Muscle layer of colon (tissue), 2 donors: ENCODE results near the gene DVL2.

Experiments used
- H3K27ac ChIP-seq: one replicate; pipeline ENCODE4 v1.7.0; 2013; ENCODE audit warnings: low read depth, mild to moderate bottlenecking, low read length, moderate library complexity
- H3K27me3 ChIP-seq, 2 donors: one replicate each; pipeline ENCODE4 v1.7.0; 2013; ENCODE audit warnings: low read length in 2 of 2, mild to moderate bottlenecking in 2 of 2; ENCODE audit not compliant: insufficient read depth in 2 of 2, control insufficient read depth in 1 of 2
- H3K36me3 ChIP-seq: one replicate; pipeline ENCODE4 v1.7.0; 2013; ENCODE audit warnings: mild to moderate bottlenecking, low read length; ENCODE audit not compliant: insufficient read depth
- H3K4me1 ChIP-seq: one replicate; pipeline ENCODE4 v1.7.0; 2013; ENCODE audit warnings: mild to moderate bottlenecking, low read length; ENCODE audit not compliant: insufficient read depth
- H3K4me3 ChIP-seq, 2 donors: one replicate each; pipeline ENCODE4 v1.7.0; 2013; ENCODE audit warnings: low read length in 2 of 2, low read depth in 1 of 2, mild to moderate bottlenecking in 1 of 2, moderate library complexity in 1 of 2
- H3K9ac ChIP-seq: one replicate; pipeline ENCODE4 v1.7.0; 2013; ENCODE audit warnings: low read length
- H3K9me3 ChIP-seq: one replicate; pipeline ENCODE4 v1.7.0; 2013; ENCODE audit warnings: mild to moderate bottlenecking, low read length
- donor health status: abdominal sarcoma.
- donor health status: Adenocarcinoma of cecum.

Gene DVL2

DNA sequence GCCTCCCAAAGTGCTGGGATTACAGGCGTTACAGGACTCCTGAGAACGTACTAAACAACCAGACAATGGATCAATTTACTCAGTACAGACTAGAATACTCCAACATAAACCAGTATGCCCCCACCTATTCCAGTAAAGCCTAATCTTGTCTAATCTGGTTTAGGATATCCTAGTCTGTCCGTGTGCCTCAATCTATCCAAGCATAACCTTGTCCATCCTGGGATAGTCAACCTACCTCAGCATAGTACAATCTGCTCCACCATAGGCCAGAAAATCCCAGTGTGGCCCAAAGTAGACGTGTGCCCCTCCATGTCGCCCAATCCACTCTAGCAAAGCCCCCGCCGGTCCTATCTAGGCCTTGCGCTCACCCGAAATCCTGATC is 625 bp downstream of the DVL2 start:
- Histone ChIP-seq H3K27ac (peak overlapping the region; percentile 87), H3K4me3 (peak overlapping the region; percentile 51 to 75), H3K27me3 (no peaks in the 10 kb centered on the region), H3K9ac (peak overlapping the region; percentile 23), H3K4me1 (peaks cover 37% of the 10 kb centered on the region), H3K9me3 (no peaks in the 10 kb centered on the region), H3K36me3 (peaks cover 41% of the 10 kb centered on the region)

DNA sequence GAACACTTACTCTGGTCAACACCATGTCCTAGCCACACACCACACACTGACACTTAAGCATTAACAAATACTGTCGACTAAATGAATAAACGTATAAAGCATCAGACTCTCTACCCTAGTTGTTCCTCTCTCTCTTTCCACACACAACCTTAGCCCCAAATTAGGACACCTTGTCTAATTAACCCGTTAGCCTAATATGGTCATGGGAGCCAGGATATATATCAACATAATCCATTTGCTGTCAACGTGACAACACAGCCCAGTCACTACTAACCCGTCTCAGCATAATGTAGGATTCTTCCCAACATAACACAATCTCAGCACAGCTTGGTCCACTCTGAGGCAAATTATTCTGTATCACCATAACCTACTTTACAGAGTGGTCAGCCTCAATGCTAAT is 2.2 kb downstream of the DVL2 start:
- H3K27ac ChIP-seq, result no peak overlapping the region
- H3K27me3 ChIP-seq, result no peaks in the 10 kb centered on the region
- H3K9me3 ChIP-seq, result no peaks in the 10 kb centered on the region
- no peak overlapping the region for H3K4me3 ChIP-seq
- peaks cover 33% of the 10 kb centered on the region for H3K4me1 ChIP-seq
- peaks cover 57% of the 10 kb centered on the region for H3K36me3 ChIP-seq
- H3K9ac ChIP-seq, result no peak overlapping the region

DNA sequence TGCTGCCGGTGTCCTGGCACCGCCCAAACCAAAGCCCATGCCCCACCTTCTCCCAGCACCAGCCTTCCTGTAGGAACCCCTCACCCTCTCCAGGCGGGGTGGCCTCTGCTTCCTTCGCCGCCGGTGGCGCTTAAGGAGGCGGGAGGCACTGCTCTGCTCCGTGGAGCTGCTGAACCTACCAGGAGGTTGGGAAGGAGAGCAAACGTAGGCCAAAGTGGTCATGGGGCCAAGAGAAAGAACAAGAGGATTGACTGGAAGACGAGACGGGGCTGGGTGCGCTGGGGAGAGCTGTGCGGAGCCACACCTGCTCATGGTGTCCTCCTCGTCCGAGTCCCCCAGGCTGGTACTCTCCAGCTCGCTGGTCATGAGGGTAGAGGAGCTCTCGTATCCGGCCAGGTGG is 4.8 kb downstream of the DVL2 start:
- peaks cover 19% of the 10 kb centered on the region for H3K4me1 ChIP-seq
- H3K9me3 ChIP-seq, result no peaks in the 10 kb centered on the region
- H3K36me3 ChIP-seq, result peaks cover 57% of the 10 kb centered on the region
- H3K27me3 ChIP-seq, result no peaks in the 10 kb centered on the region
- H3K27ac ChIP-seq, result no peak overlapping the region
- no peak overlapping the region for H3K4me3 ChIP-seq
- no peak overlapping the region for H3K9ac ChIP-seq

- H3K9me3 ChIP-seq, result no peaks in the 10 kb centered on the region
- no peak overlapping the region for H3K27ac ChIP-seq
- H3K4me1 ChIP-seq, result peaks cover 19% of the 10 kb centered on the region
- no peak overlapping the region for H3K4me3 ChIP-seq
- H3K36me3 ChIP-seq, result peaks cover 60% of the 10 kb centered on the region
- H3K9ac ChIP-seq, result no peak overlapping the region
- no peaks in the 10 kb centered on the region for H3K27me3 ChIP-seq
Measured at GRCh38 chr17:7228920-7229319, 5.4 kb downstream of the DVL2 start.

DNA sequence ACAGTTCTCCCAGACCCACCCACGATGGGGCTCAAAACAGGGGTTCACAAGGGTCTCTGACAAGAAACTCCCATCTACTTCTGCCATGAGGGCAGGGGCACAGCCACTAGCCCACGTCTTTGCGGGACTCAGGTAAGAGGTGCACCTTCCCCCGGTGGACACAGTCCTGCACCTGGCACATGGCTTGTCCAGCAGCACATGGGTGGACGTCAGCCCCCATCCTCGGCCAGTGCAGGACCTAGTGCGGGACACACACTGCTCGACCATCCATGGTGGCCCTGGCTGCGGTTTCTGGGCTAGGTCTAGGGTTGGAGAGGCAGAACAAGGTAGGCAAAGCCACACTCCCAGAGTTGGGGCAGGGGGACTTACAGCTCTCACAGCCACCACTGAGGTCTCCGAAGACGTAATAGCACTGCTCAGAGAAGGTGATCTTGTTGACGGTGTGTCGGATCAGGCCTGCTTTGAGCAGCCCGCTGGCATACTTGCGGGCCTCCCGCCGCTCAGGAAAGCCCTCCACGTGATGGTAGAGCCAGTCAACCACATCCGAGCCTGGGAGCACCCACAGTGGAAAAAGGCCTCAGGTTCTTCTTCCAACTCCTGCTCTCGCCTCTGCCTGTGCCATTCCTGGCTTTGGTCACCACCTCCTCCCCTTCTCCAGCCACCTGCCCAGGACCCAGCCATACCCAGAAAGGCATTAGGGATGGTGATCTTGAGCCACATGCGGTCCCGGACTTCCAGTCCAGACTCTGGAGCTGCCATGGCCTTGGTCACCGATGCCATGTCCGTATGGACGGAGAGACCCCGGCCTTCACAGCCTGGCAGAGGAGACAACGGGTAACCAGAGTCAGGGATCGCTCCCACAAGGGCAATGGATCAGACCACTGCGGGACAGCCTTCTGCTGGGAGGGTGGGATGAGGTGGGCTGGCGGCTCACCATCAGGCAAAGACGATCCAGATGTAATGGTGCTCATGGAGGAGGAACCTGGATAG is 7.3 kb downstream of the DVL2 start:
- H3K27ac ChIP-seq, result no peak overlapping the region
- no peak overlapping the region for H3K9ac ChIP-seq
- peaks cover 5% of the 10 kb centered on the region for H3K4me1 ChIP-seq
- H3K4me3 ChIP-seq, result no peak overlapping the region
- peaks cover 77% of the 10 kb centered on the region for H3K36me3 ChIP-seq
- H3K9me3 ChIP-seq, result no peaks in the 10 kb centered on the region
- no peaks in the 10 kb centered on the region for H3K27me3 ChIP-seq

DNA sequence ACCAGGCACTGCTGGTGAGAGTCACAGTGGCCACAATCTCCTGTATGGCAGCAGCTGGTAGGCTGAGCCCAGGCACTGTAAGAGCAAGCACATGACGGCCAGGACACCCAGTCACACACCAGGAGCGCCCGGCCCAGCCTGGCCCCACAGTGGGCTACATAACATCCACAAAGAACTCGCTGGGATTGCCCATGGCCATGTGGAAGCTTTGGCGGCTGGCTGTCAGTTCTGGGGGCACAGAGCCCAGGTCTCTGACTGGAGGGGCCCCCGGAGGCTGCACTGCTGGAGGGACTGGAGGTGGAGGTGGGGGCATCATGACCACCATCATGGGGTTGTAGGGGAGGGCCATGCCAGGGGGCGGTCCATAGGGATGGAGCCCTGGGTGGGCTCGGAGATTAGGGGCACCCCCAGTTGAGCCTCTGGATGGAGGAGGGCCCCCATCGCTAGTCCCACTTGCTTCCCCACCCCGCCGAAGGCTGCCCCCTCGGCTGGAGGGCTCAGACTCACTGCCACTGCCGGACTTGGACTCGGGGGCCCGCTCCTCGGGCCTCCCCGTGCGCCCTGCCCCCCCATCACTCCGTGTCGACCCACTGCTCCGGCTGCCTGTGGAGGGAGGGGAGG is 8.5 kb downstream of the DVL2 start:
- Histone ChIP-seq H3K4me1 (peaks cover 8% of the 10 kb centered on the region), H3K36me3 (peaks cover 86% of the 10 kb centered on the region), H3K9me3 (no peaks in the 10 kb centered on the region), H3K27ac (no peak overlapping the region), H3K9ac (no peak overlapping the region), H3K27me3 (no peaks in the 10 kb centered on the region), H3K4me3 (no peak overlapping the region)

GRCh38 chr17:7224661-7225111 is 9.6 kb downstream of the DVL2 start:
- peaks cover 75% of the 10 kb centered on the region for H3K36me3 ChIP-seq
- H3K4me3 ChIP-seq, result no peak overlapping the region
- no peaks in the 10 kb centered on the region for H3K27me3 ChIP-seq
- H3K4me1 ChIP-seq, result peaks cover 14% of the 10 kb centered on the region
- no peak overlapping the region for H3K9ac ChIP-seq
- H3K27ac ChIP-seq, result no peak overlapping the region
- H3K9me3 ChIP-seq, result no peaks in the 10 kb centered on the region

DNA sequence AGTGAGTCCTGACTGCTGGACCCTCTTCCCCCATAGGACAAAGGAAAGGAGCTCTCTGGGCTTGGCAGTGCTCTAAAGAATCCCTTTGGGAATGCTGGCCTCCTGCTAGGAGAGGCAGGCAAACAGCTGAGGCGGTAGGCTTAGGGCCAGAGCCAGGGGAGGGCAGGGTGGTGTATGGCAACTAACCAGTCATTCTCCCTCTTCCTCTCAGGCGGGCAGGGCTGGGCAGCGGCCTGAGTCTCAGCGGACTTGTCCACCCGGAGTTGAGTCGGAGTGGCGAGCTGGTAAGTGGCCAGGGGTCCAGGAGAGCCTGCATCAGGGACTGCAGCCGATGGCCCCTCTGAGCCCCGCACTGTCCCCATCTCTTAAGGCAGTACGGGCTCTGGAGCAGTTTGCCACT is 10.2 kb downstream of the DVL2 start:
- H3K27ac ChIP-seq, result no peak overlapping the region
- H3K4me1 ChIP-seq, result peaks cover 19% of the 10 kb centered on the region
- H3K9me3 ChIP-seq, result no peaks in the 10 kb centered on the region
- no peaks in the 10 kb centered on the region for H3K27me3 ChIP-seq
- H3K36me3 ChIP-seq, result peaks cover 69% of the 10 kb centered on the region
- no peak overlapping the region for H3K9ac ChIP-seq
- no peak overlapping the region for H3K4me3 ChIP-seq

GRCh38 chr17:7223375-7223774 is 10.9 kb downstream of the DVL2 start:
- Histone ChIP-seq H3K27me3 (no peaks in the 10 kb centered on the region), H3K9me3 (no peaks in the 10 kb centered on the region), H3K9ac (no peak overlapping the region), H3K4me1 (peaks cover 24% of the 10 kb centered on the region), H3K27ac (no peak overlapping the region), H3K36me3 (peaks cover 62% of the 10 kb centered on the region), H3K4me3 (no peak overlapping the region)

DNA sequence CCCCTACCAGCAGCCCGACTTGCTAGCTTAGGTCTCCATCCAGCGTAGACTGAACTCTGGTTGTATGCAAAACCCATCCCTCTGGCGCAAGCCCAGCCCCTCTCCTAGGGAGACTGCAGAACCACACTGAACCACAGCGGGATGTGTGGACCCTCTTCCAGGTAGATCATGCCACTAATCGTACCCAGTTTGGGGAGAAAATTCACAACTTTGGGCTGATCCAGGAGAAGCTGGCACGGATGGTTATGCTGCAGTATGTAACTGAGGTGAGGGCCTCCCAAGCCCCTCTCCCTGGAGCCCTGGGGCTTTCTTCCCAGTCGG is 11.4 kb downstream of the DVL2 start:
- peaks cover 29% of the 10 kb centered on the region for H3K4me1 ChIP-seq
- H3K9ac ChIP-seq, result no peak overlapping the region
- H3K4me3 ChIP-seq, result no peak overlapping the region
- H3K9me3 ChIP-seq, result no peaks in the 10 kb centered on the region
- peaks cover 57% of the 10 kb centered on the region for H3K36me3 ChIP-seq
- H3K27ac ChIP-seq, result no peak overlapping the region
- no peaks in the 10 kb centered on the region for H3K27me3 ChIP-seq

DNA sequence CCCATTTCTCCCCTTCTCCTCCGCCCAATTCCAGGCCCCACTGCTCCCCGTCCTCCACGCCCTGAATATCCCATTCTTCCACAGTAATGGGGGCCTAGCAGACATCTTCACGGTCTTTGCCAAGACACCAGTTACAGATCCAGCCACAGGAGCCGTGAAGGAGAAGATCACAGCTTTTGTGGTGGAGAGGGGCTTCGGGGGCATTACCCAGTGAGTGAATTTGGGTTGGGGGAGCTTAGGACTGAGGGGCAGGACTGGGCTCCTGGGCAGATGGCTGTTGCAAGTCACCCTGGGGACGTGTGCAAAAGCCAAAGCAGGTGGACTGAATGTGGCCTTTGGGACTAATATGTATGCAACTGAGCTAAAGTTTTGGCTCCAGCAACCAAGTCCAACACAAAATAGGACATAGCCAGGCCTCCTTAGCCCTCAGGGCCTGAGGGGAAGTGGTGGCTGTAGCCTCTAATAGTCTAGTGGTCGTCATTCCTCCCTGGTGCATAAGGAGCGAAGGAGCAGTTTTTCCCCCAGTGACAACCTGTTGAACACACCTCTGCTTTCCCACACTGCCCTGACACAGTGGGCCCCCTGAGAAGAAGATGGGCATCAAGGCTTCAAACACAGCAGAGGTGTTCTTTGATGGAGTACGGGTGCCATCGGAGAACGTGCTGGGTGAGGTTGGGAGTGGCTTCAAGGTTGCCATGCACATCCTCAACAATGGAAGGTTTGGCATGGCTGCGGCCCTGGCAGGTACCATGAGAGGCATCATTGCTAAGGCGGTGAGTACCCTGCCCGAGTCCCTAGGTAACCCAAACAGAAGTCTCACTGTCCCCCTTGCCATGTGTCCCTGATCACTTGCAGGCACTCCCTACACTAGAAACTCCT is 12.0 kb downstream of the DVL2 start:
- Histone ChIP-seq H3K27ac (no peak overlapping the region), H3K27me3 (no peaks in the 10 kb centered on the region), H3K36me3 (peaks cover 51% of the 10 kb centered on the region), H3K4me3 (no peak overlapping the region), H3K4me1 (peaks cover 32% of the 10 kb centered on the region), H3K9ac (no peak overlapping the region), H3K9me3 (no peaks in the 10 kb centered on the region)
